ENCODE data around the gene DNM2. TPM values are rescaled to one million over a fixed set of nuclear protein-coding genes. Genes with fewer than 3 reads are reported as not detected.

The DNM2 gene
- total and polyA plus RNA-seq, 10 of the 15 experiments (the other 5 are each of a cell fraction or from before 2014, with no cell fraction given) = 1.2 to 146 (median 68.9) TPM

GRCh38 chr19:10797541-10798256 lies 79.8 kb downstream of the DNM2 start (continued):
- TF ChIP-seq PRDM15 (CRISPR knock-in tag; IDR thresholded peaks at IDR 0.05) = no peak
- TF ChIP-seq SP1 (IDR thresholded peaks at IDR 0.05; ENCODE audit: low read depth, low read length) = no peak
- TF ChIP-seq EP300 (IDR thresholded peaks at IDR 0.05; ENCODE audit: borderline replicate concordance in 1 of 2, control insufficient read depth in 1 of 2, low read depth in 2 of 2, low read length in 2 of 2) = peak; percentile 25 to 49; a peak in 2 of 4 replicates
- TF ChIP-seq NFXL1 (IDR thresholded peaks at IDR 0.05; ENCODE audit: borderline replicate concordance) = no peak
- no peak for TF ChIP-seq CREM (IDR thresholded peaks at IDR 0.05; ENCODE audit: low read depth)
- no peak for TF ChIP-seq IRF4 (IDR thresholded peaks at IDR 0.05; ENCODE audit: low read depth, low read length)
- no peak for TF ChIP-seq ZNF207 (IDR thresholded peaks at IDR 0.05; ENCODE audit: borderline replicate concordance)
- TF ChIP-seq FOXM1 (IDR thresholded peaks at IDR 0.05; ENCODE audit: low read depth, low read length) = no peak
- TF ChIP-seq ZBTB33 (IDR thresholded peaks at IDR 0.05) = no peak
- 0 out of 2 replicates have a peak, but pooled peaks have one; percentile 9 for TF ChIP-seq BCL11A (IDR thresholded peaks at IDR 0.05; ENCODE audit: low read depth, low read length)
- peak; percentile 87 for TF ChIP-seq RELB (IDR thresholded peaks at IDR 0.05; ENCODE audit: low read depth)
- TF ChIP-seq TCF12 (IDR thresholded peaks at IDR 0.05; ENCODE audit: low read depth, low read length) = 0 out of 2 replicates have a peak, but pooled peaks have one; percentile 5
- no peak for TF ChIP-seq SMAD1 (IDR thresholded peaks at IDR 0.05; ENCODE audit: low read depth, partially characterized antibody)
- TF ChIP-seq ESRRA (IDR thresholded peaks at IDR 0.05; ENCODE audit: low read length) = no peak
- TF ChIP-seq PKNOX1 (IDR thresholded peaks at IDR 0.05) = peak; percentile 87
- TF ChIP-seq RB1 (IDR thresholded peaks at IDR 0.05; ENCODE audit: borderline replicate concordance) = no peak
- no peak for TF ChIP-seq TCF3 (IDR thresholded peaks at IDR 0.05; ENCODE audit: borderline replicate concordance, insufficient read depth, low read depth, low read length)
- TF ChIP-seq MEF2A (IDR thresholded peaks at IDR 0.05; ENCODE audit: insufficient read depth, low read depth, low read length) = no peak
- TF ChIP-seq SREBF2 (IDR thresholded peaks at IDR 0.05; ENCODE audit: low read length) = no peak
- TF ChIP-seq BHLHE40 (IDR thresholded peaks at IDR 0.05; ENCODE audit: borderline replicate concordance in 1 of 2, low read depth in 2 of 2, low read length in 1 of 2) = peak; percentile 70 to 84
